B cell (primary cell): ENCODE results near the gene KRTAP10-3.

Experiments used
- CTCF ChIP-seq: fragments of 200-600 bp; IDR thresholded peaks from one replicate; pipeline ENCODE4 v1.8.0; 2022; ENCODE audit warnings: antibody characterized with exemption, mild to moderate bottlenecking
- EZH2 ChIP-seq: IDR thresholded peaks from 2 replicates; pipeline ENCODE4 v1.6.1; 2012; ENCODE audit warnings: borderline replicate concordance, low read depth, mild to moderate bottlenecking, moderate library complexity, low read length; ENCODE audit not compliant: insufficient read depth, poor library complexity, severe bottlenecking

- TF ChIP-seq CTCF (no peak), EZH2 (no peak)
Observed at GRCh38 chr21:44537930-44538911, 20.4 kb downstream of the KRTAP10-3 start.
